NCI-H1417 (cell line): ENCODE data around the gene UGT1A7.

Experiments used
- DNase-seq, 3 experiments: peaks; one replicate each; lab custom pipeline; 2025; lab: John Stamatoyannopoulos, UW

UGT1A7 gene

DNA sequence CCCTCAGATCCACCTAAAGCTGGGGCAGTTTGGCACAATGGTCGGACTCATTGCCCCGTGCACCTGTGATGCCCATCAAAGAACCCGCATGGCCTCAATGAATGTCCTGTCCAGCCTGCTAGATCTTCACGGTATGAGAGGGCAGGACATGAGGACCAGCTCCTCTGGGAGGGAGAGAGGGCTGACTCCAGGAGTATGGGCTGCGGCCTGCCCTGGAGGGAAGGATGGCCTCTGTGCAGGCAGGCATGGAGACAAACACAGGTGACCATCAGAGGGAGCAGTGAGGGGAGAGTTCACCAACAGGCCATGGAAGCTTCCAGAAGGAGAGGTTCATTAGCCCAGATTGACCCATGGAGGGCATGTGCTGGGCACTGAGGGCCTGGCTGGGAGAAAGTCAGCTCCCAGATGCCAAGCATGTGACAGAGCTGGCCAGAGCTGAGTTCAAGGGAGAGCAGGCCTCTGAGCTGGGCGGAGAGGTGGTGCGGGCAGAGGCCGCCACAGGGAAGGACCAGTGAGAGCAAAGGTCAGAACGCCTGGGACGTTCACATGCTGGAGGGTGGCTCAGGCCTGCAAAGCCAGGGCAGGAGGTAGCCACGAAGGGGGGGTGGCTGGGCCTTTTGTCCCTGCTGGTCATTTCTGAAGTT is 136.4 kb downstream of the UGT1A7 start:
- DNase-seq = no peak

DNA sequence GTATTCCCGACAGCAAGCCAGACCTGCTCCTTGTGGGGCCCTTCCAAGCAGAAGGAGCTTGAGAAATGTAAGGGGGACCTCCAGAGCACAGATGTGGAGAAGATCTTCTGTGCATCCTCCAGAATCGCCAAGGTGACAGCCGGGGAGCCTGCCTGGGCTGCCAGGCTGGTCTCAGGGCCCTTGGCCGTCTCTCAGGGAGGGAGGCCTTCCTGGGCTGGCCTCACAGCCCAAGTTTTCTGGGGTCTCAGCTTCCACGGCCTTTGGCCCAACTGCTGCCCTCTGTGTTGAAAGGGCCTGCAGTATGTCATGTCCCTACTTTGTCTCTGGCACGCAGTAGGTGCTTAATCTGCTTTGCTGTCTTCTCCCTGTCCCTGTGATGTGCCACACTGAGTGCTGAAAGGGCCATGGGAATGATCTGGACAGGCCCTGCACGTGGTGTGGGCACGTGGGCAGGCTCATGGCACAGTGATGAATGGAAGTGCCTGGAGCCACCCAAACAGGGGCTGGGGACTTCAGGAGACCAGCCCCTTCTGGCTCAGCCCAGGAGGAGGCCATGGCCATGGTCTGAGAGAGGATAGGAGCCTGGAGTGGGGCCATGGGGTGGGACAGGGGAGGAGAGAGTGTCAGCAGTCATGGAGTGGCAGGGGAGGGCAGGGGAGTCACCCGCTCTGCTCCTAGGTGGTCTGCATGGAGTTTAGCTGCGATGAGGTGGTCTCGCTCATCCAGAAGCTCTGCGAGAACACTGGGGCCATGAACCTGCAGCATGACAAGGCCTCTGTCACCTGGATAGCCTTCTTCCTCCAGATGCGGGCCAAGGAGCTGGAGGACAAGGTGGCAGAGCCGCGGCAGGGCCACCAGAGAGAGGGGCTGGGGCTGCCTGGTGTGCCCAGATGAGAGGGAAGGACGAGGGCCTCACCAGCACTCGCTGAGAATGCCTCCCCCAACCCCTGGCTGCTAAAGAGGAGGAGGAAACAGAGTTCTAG is 137.2 kb downstream of the UGT1A7 start:
- DNase-seq = no peak

DNA sequence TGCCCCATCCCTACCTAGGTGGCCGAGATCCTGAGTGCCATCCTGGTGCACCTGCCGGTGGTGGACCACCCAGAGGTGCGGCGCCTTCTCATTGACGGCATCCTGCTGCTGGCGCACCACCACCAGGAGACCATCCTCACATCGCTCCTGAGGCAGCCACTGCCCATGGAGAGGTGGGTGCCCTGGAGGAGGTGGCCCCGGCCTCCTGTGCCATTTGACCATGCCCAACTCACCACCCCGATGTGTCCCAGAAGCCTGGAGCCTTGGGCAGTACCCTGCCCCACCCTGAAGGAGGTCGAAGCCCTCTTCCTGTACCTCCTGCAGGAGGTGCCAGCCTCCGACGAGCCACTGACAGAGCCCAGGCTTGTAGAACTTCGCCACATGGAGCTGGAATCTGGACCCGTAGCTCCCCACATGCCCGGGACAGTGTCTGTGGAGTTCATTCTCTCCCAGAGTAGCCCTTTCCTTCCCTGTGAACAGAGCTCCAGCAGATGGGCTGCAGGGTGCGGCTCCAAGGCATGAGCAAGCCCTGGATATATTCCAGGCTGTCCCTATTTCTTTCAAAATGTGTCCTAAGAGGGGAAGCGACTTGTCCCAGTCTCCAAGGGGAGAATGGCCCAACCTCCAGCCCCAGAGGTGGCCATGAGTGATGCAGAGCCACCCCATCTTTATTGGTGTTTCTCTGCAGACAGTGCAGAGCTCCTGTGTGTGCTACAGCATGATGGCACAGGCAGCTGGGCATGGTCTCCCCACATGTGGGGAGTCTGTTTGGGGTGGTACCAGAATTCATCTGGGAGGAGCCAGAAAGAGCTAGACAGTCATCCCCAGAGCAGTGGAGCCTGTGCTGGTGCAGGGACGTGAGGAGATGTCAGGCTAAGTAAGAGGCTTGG is 138.4 kb downstream of the UGT1A7 start:
- DNase-seq = no peak

DNA sequence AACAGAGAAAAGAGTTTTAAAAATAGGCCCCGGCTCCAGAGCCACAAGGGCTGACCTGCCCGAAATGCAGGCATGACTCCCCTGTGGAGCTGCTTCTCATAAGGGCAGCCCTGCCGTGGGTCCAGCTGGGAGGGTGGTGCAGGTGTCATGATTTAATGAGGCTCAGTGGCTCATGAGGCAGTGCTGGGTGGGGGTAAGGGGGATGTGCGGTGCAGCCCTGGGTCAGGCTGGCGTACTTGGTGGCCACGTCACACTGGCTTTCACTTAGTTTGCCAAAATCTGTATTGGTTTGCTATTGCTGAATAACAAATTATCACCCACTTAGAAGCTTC is 139.0 kb downstream of the UGT1A7 start:
- DNase-seq = no peak

DNA sequence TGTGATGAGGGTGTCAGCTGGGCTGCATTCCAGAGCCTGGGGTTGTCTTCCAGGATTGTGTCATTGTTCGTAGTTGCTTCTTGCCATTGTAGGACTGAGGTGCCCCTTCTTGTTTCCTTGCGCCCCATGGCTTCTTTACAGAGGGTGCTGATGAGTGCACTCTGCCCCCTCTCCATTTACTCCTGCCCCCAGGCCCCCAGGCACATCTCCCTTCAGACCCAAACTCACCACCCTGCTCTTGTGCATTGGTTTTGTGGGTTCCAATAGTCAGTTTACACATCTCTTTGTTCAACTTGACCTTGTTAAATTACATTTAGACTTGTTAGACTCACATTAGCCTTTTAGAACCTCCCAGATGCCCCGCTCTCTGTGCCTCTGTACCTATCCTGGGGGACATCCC is 139.5 kb downstream of the UGT1A7 start:
- DNase-seq = no peak

DNA sequence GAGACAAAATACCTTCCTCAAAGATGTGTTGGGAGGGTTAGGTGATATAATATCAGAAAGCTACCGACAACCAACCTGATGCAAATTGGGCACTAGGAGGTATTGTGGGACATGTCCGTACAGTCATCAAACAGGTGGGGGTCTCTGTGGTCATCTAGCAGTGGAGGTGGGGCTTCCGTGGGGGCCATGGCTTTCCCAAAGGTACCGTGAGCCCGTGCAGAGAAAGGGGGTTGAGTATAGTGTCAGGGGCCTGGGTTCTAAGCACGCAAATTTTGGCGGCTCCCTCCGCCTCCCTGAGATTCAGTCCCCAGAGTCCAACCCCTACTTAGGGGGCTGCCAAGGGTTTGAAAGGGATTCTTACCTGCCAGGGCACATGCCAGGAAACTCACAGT is 140.0 kb downstream of the UGT1A7 start:
- no peak for DNase-seq

DNA sequence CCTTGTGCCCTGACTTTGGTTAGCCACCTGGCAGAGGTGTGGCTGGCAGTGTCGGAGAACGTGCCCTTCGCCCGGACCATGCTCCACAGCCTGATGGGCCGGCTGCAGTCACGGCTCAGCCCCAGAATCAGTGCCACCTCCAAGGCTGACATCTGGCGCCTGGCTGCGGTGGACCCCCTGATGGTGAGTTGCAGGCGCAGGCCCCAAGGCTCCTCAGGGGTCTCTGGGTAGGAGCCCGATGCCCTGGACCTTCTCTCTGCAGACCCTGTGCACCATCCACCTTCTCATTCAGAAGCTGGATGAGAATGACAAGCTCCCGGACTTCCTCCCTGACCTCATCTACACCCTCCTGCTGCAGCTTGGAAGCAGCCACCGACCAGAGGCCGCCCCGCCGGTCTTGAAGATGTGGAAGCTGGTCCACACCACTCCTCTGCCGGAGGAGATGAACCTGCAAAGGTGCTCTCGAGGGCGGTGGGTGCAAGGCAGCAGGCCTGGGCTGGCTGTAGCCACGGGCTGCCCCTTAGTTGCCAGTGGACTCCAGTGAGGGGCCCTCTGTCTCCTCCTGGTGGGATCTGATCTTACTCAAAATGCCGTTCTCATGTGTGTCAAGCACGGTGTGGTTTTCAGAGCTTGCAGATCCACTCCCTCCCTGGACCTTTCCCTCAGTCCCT is 140.5 kb downstream of the UGT1A7 start:
- DNase-seq = no peak
